HepG2 (cell line): ENCODE results near the gene ACTN2. TPM values are rescaled to one million over a fixed set of nuclear protein-coding genes. Genes with fewer than 3 reads are reported as not detected.

Experiments used
- ATAC-seq: fragments of 200-7000 bp; cut with Tn5 transposase; 3 replicates; pipeline ENCODE4 v1.9.1; 2020; ENCODE audit warnings: mild to moderate bottlenecking, moderate library complexity
- BruUV-seq: library from RNA; stranded (reverse); fragments of 400-500 nt; replicated peaks from 2 replicates; lab custom pipeline; 2021; lab: Mats Ljungman, UMichigan
- CTCF ChIA-PET: fragments of 300-600 bp; formaldehyde crosslinking; extraction: SDS; loops from one replicate; lab custom pipeline; 2021; ENCODE audit warnings: low total read pairs, inconsistent platforms, low intra/inter-chr PET ratio; lab: Yijun Ruan, JAX
- POLR2A ChIA-PET: fragments of 350-600 bp; sonication (Branson Sonifier 250); formaldehyde crosslinking; loops from one replicate; lab custom pipeline; 2020; ENCODE audit warnings: antibody characterized with exemption, inconsistent platforms; lab: Yijun Ruan, JAX
- DNase-seq: peaks from one replicate; pipeline ENCODE4 v3.0.0-alpha.2; 2015; ENCODE audit warnings: low spot score
- FAIRE-seq: peaks from 3 replicates; lab custom pipeline; 2011; peaks lifted over from hg19 to GRCh38; lab: Jason Lieb, UNC
- H2AFZ ChIP-seq: one replicate; pipeline ENCODE4 v1.6.1; 2011; ENCODE audit warnings: low read length, inconsistent platforms
- H3K27ac ChIP-seq: fragments of 300-600 bp; 3 replicates; pipeline ENCODE4 v1.8.0; 2011; ENCODE audit warnings: mixed run types, mild to moderate bottlenecking, mixed read lengths, low read length, inconsistent platforms; ENCODE audit not compliant: insufficient read depth; ENCODE audit errors: extremely low read length
- H3K27me3 ChIP-seq, 2 experiments: fragments of 200-600 bp in 1 of 2; 2 replicates in 1 of 2; 3 replicates in 1 of 2; pipeline versions ENCODE4 v1.6.0 to v1.8.0; 2011; ENCODE audit warnings: low read length in 2 of 2, mild to moderate bottlenecking in 2 of 2, moderate library complexity in 2 of 2, inconsistent platforms in 1 of 2; ENCODE audit not compliant: insufficient read depth in 2 of 2, control insufficient read depth in 1 of 2
- H3K36me3 ChIP-seq, 2 experiments: fragments of 200-600 bp in 1 of 2; replicated peaks in 1 of 2; 2 replicates in 1 of 2; 3 replicates in 1 of 2; pipeline versions ENCODE4 v1.5.1 to v1.8.0; 2011; ENCODE audit warnings: low read length in 2 of 2, inconsistent platforms in 1 of 2; ENCODE audit not compliant: insufficient read depth in 2 of 2, control insufficient read depth in 1 of 2
- H3K4me1 ChIP-seq: 2 replicates; pipeline ENCODE4 v1.5.1; 2012; ENCODE audit warnings: low read length, inconsistent platforms; ENCODE audit not compliant: insufficient read depth
- H3K4me2 ChIP-seq: 2 replicates; pipeline ENCODE4 v1.6.0; 2011; ENCODE audit warnings: low read depth, low read length, inconsistent platforms
- H3K4me3 ChIP-seq, 3 experiments: fragments of 200-600 bp in 1 of 3; sonication (generic), shearing (Covaris generic) in 1 of 3; replicated peaks in 1 of 3; 2 replicates each; pipeline ENCODE4 v1.5.1; 2011 to 2016; ENCODE audit warnings: low read length in 3 of 3, inconsistent platforms in 2 of 3, low read depth in 2 of 3, mild to moderate bottlenecking in 2 of 3, control low read depth in 1 of 3, mixed read lengths in 1 of 3; ENCODE audit not compliant: insufficient read depth in 1 of 3
- H3K79me2 ChIP-seq: one replicate; pipeline ENCODE4 v1.6.1; 2011; ENCODE audit warnings: low read length, inconsistent platforms; ENCODE audit not compliant: insufficient read depth
- H3K9ac ChIP-seq: 2 replicates; pipeline ENCODE4 v1.6.0; 2011; ENCODE audit warnings: mild to moderate bottlenecking, low read depth, low read length, inconsistent platforms; ENCODE audit not compliant: insufficient read depth
- H3K9me3 ChIP-seq: 2 replicates; pipeline ENCODE4 v1.5.1; 2012; ENCODE audit warnings: mild to moderate bottlenecking, low read length
- H4K20me1 ChIP-seq: 2 replicates; pipeline ENCODE4 v1.6.0; 2011; ENCODE audit warnings: inconsistent platforms, mild to moderate bottlenecking, low read length, moderate library complexity; ENCODE audit not compliant: insufficient read depth
- AGO2 ChIP-seq: fragments of 200-400 bp; formaldehyde crosslinking; optimal IDR thresholded peaks from 2 replicates; pipeline ENCODE3; 2017; ENCODE audit warnings: mild to moderate bottlenecking, low read depth, low read length, moderate library complexity
- ARNT ChIP-seq: fragments of 450-650 bp; IDR thresholded peaks from 2 replicates; pipeline ENCODE4 v1.6.1; 2017
- ASH2L ChIP-seq: fragments of 300-600, 200-600 bp; sonication (generic); IDR thresholded peaks from 2 replicates; pipeline ENCODE4 v1.7.0; 2017; ENCODE audit warnings: low read depth, mild to moderate bottlenecking, moderate library complexity, mixed read lengths, low read length; ENCODE audit not compliant: insufficient read length
- DR1 ChIP-seq: sonication (generic); formaldehyde crosslinking; IDR thresholded peaks from 2 replicates; pipeline ENCODE4 v1.8.0; 2021; ENCODE audit warnings: mild to moderate bottlenecking, missing genetic modification reagents, inconsistent platforms
- HOXA9 ChIP-seq: sonication (generic); formaldehyde crosslinking; IDR thresholded peaks from 2 replicates; pipeline ENCODE4 v1.8.1; 2022; ENCODE audit warnings: missing genetic modification reagents, mild to moderate bottlenecking, moderate library complexity, borderline replicate concordance
- JARID2 ChIP-seq: sonication (generic); formaldehyde crosslinking; IDR thresholded peaks from 2 replicates; pipeline ENCODE4 v1.8.1; 2023; ENCODE audit warnings: missing genetic modification reagents, inconsistent platforms; ENCODE audit not compliant: insufficient replicate concordance
- KLF9 ChIP-seq: IDR thresholded peaks from 2 replicates; pipeline ENCODE4 v1.6.1; 2016; ENCODE audit warnings: low read depth
- MXI1 ChIP-seq: IDR thresholded peaks from 3 replicates; pipeline ENCODE4 v1.6.1; 2012; ENCODE audit warnings: low read depth, low read length, inconsistent platforms, borderline replicate concordance
- SATB2 ChIP-seq: sonication (generic); formaldehyde crosslinking; IDR thresholded peaks from 2 replicates; pipeline ENCODE4 v1.5.0; 2020; ENCODE audit warnings: missing genetic modification reagents
- SMAD1 ChIP-seq: sonication (generic); formaldehyde crosslinking; IDR thresholded peaks from 2 replicates; pipeline ENCODE4 v1.4.0; 2020; ENCODE audit warnings: missing genetic modification reagents, low read depth, mild to moderate bottlenecking, borderline replicate concordance
- STAT5B ChIP-seq: sonication (generic); formaldehyde crosslinking; IDR thresholded peaks from 2 replicates; pipeline ENCODE4 v1.4.0; 2020; ENCODE audit warnings: missing genetic modification reagents
- ZNF160 ChIP-seq: sonication (generic); formaldehyde crosslinking; IDR thresholded peaks from 2 replicates; pipeline ENCODE4 v1.8.0; 2022; ENCODE audit warnings: mild to moderate bottlenecking, inconsistent platforms, missing genetic modification reagents
- ZNF543 ChIP-seq: sonication (generic); formaldehyde crosslinking; IDR thresholded peaks from 2 replicates; pipeline ENCODE4 v1.4.0; 2020; ENCODE audit warnings: mild to moderate bottlenecking, missing genetic modification reagents
- ZNF784 ChIP-seq: sonication (generic); formaldehyde crosslinking; IDR thresholded peaks from 2 replicates; pipeline ENCODE4 v1.5.1; 2020; ENCODE audit warnings: missing genetic modification reagents, mild to moderate bottlenecking, borderline replicate concordance
- ZNF883 ChIP-seq: sonication (generic); formaldehyde crosslinking; IDR thresholded peaks from 2 replicates; pipeline ENCODE4 v1.5.1; 2020; ENCODE audit warnings: mild to moderate bottlenecking, missing genetic modification reagents; ENCODE audit errors: not compliant biosample characterization
- WGBS: methylation state at CpG from one replicate; pipeline ENCODE4 v1.1.6; 2017; ENCODE audit warnings: low lambda C conversion rate; 5-methylcytosine and 5-hydroxymethylcytosine counted together
- in situ Hi-C: cut with HindIII; loops from 2 replicates; pipeline ENCODE4 v1.10.0; 2017; ENCODE audit warnings: low pct_unique_long_range_greater_than_20kb; ENCODE audit not compliant: extremely low pct_ligation_motif_present
- intact Hi-C: fragments of 100-400 bp; cut with micrococcal nuclease; formaldehyde crosslinking; loops from one replicate; pipeline ENCODE4 v1.10.0; 2022; ENCODE audit not compliant: unreplicated experiment
- polyA plus RNA-seq, 8 experiments: library from polyadenylated mRNA; depleted of rRNA in 3 of 8; stranded (reverse) in 7 of 8; unstranded in 1 of 8; fragments of >200 nt; fragmentation: Illumina TruSeq in 4 of 8; extraction: Trizol in 4 of 8; gene quantifications; 2 replicates each; pipeline versions ENCODE4 v1.2.1 to v1.2.3, GENCODE V29; 2011 to 2016; ENCODE audit warnings: low read depth in 4 of 8, missing spikeins in 1 of 8, mixed read lengths in 1 of 8; ENCODE audit not compliant: insufficient read depth in 1 of 8
- total RNA-seq, 5 experiments: library from RNA; depleted of rRNA; stranded (reverse); fragments of >200 nt; fragmentation: Illumina TruSeq; extraction: Trizol; gene quantifications; 2 replicates each; pipeline ENCODE4 v1.2.3, GENCODE V29; 2016; ENCODE audit warnings: low read depth in 1 of 5

Gene ACTN2
- total and polyA plus RNA-seq, 2 of the 13 experiments (the other 11 are each of a cell fraction or from before 2014, with no cell fraction given) = 0.04 to 0.13 TPM

DNA sequence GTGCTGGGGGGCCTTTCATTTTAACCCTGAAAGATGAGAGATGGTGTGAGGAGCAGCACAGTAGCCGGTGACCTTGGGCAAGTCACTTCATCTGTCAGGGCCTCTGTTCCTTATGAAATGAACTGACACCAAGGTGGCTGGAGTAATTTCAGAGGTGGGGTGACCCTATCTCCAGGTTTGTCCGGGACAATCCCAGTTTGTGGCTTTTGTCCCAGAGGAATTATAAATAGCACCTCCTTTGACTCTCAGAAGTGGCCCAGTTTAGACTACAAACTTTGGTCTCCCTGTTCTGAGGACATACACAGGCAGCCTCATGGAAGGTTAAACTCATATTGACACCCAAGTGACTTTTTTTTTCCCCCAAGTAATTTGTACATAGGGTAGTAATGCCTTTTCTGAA lies 14.6 kb downstream of the ACTN2 start:
- CTCF ChIA-PET = no interaction called here
- Histone ChIP-seq H3K9ac (no peak overlapping the region), H3K4me1 (no peaks in the 10 kb centered on the region), H3K9me3 (no peaks in the 10 kb centered on the region), H3K4me2 (no peak overlapping the region), H4K20me1 (no peaks in the 10 kb centered on the region), H2AFZ (no peak overlapping the region), H3K36me3 (no peaks in the 10 kb centered on the region), H3K79me2 (no peaks in the 10 kb centered on the region), H3K4me3 (no peak overlapping the region), H3K27me3 (peaks cover 0 to 23% of the 10 kb centered on the region in 2 experiments; a peak in 3 of 5 replicates), H3K27ac (no peak overlapping the region)
- POLR2A ChIA-PET = no interaction called here
- ATAC-seq = no peak
- intact Hi-C loops = no loop called here
- no peak for DNase-seq
- in situ Hi-C loops = no loop called here
- FAIRE-seq = no peak
- WGBS = 33% methylated on average over 2 of the region's 2 CpGs
- no TSS peak for BruUV-seq
- no peak for TF ChIP-seq DR1 (CRISPR knock-in tag)
- no peak for TF ChIP-seq ARNT
- no peak for TF ChIP-seq ZNF883
- no peak for TF ChIP-seq SATB2

- ChIA-PET POLR2A (no interaction called here), CTCF (no interaction called here)
- DNase-seq = no peak
- Histone ChIP-seq H3K9ac (no peak overlapping the region), H3K27me3 (peaks cover 0 to 23% of the 10 kb centered on the region in 2 experiments; a peak in 3 of 5 replicates), H3K9me3 (no peaks in the 10 kb centered on the region), H3K4me1 (no peaks in the 10 kb centered on the region), H3K4me2 (no peak overlapping the region), H3K79me2 (no peaks in the 10 kb centered on the region), H3K4me3 (no peak overlapping the region), H2AFZ (no peak overlapping the region), H4K20me1 (no peaks in the 10 kb centered on the region), H3K27ac (no peak overlapping the region), H3K36me3 (no peaks in the 10 kb centered on the region)
- no peak for FAIRE-seq
- in situ Hi-C loops (no loop called here), intact Hi-C loops (no loop called here)
- no peak for TF ChIP-seq SMAD1
- no peak for TF ChIP-seq MXI1
- no peak for TF ChIP-seq ZNF160
- no peak for TF ChIP-seq JARID2 (CRISPR knock-in tag)
- no peak for TF ChIP-seq ZNF784
- no peak for TF ChIP-seq HOXA9 (CRISPR knock-in tag)
- TF ChIP-seq ZNF543 = no peak
- TF ChIP-seq KLF9 = no peak
- TF ChIP-seq STAT5B (CRISPR knock-in tag) = no peak
- TF ChIP-seq ASH2L = no peak
- no peak for TF ChIP-seq AGO2
- WGBS = 20% methylated on average over 3 of the region's 3 CpGs
- no TSS peak for BruUV-seq
- no peak for ATAC-seq
Observed at GRCh38 chr1:236701782-236702181, 15.5 kb downstream of the ACTN2 start.
